Vagina (tissue), 2 donors: ENCODE measurements around the gene DENND4A.

Source experiments
- POLR2A ChIP-seq, 2 donors: fragments of 450-650 bp; IDR thresholded peaks; one replicate each; pipeline ENCODE4 v1.6.1; 2017; ENCODE audit warnings: antibody characterized with exemption in 2 of 2, mild to moderate bottlenecking in 2 of 2, moderate library complexity in 2 of 2
- POLR2AphosphoS5 ChIP-seq, 2 donors: sonication (generic); formaldehyde crosslinking; IDR thresholded peaks; one replicate each; pipeline ENCODE4 v1.9.0; 2017; ENCODE audit warnings: antibody characterized with exemption in 2 of 2, mild to moderate bottlenecking in 2 of 2, low read depth in 1 of 2; ENCODE audit not compliant: insufficient read depth in 1 of 2
- TF ChIP-seq, protein P1 (sequence below), 3 experiments: fragments of 450-650 bp in 2 of 3; fragments of 200-600 bp in 1 of 3; sonication (generic) in 1 of 3; IDR thresholded peaks; one replicate each; pipeline ENCODE4 v1.5.1; 2017 to 2019; ENCODE audit warnings: antibody characterized with exemption in 3 of 3, mild to moderate bottlenecking in 2 of 3, moderate library complexity in 2 of 3

DNA sequence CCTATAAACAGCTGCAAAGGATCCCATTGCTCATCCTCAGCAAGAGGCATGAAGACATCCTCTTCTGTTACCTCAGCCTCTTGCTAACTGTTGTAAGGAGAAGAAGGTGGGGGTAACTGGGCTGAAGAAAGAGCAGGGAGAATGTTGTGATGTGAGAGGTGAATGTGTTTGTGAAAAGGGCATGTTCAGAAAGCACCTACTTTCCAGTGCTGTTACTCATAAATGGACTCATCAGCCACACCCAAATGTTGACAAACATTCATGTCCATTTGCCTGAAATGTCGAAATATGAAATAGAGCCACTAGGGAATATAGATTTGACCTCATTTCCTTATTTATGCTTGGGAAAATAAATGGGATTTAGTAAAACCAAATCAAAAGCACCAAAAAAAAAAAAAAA lies 157.7 kb downstream of the DENND4A start:
- TF ChIP-seq, protein P1, sequence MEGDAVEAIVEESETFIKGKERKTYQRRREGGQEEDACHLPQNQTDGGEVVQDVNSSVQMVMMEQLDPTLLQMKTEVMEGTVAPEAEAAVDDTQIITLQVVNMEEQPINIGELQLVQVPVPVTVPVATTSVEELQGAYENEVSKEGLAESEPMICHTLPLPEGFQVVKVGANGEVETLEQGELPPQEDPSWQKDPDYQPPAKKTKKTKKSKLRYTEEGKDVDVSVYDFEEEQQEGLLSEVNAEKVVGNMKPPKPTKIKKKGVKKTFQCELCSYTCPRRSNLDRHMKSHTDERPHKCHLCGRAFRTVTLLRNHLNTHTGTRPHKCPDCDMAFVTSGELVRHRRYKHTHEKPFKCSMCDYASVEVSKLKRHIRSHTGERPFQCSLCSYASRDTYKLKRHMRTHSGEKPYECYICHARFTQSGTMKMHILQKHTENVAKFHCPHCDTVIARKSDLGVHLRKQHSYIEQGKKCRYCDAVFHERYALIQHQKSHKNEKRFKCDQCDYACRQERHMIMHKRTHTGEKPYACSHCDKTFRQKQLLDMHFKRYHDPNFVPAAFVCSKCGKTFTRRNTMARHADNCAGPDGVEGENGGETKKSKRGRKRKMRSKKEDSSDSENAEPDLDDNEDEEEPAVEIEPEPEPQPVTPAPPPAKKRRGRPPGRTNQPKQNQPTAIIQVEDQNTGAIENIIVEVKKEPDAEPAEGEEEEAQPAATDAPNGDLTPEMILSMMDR (IDR thresholded peaks at IDR 0.05): no peak
- TF ChIP-seq POLR2A (IDR thresholded peaks at IDR 0.05) (no peak), POLR2AphosphoS5 (IDR thresholded peaks at IDR 0.05; ENCODE audit: insufficient read depth in 1 of 2, low read depth in 1 of 2) (no peak)
